ENCODE results near the gene UCP1.

Gene UCP1

DNA sequence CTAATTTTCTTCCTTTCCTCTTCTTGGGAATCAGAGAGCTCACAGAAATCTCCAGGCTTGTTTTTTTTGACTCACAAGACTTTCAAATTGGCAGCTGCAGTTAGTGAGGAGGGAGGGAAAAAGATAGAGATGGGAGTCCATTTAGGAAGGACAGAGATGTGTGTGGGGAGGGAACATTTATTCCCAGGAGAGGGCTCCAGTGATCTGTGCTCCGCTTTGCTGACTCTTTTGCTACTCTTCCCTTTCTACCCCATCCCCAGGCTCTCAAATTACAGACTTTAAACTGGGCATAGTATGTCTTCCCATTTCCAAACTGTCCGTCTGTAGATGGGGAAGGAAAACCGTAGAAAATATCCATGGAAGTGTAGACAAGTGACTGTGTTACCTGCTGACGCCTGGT, 39.1 kb upstream of the UCP1 start:
- no peak for DNase-seq (ENCODE audit: low read depth in 1 of 2, low spot score in 1 of 2)
- TF ChIP-seq, protein P1, sequence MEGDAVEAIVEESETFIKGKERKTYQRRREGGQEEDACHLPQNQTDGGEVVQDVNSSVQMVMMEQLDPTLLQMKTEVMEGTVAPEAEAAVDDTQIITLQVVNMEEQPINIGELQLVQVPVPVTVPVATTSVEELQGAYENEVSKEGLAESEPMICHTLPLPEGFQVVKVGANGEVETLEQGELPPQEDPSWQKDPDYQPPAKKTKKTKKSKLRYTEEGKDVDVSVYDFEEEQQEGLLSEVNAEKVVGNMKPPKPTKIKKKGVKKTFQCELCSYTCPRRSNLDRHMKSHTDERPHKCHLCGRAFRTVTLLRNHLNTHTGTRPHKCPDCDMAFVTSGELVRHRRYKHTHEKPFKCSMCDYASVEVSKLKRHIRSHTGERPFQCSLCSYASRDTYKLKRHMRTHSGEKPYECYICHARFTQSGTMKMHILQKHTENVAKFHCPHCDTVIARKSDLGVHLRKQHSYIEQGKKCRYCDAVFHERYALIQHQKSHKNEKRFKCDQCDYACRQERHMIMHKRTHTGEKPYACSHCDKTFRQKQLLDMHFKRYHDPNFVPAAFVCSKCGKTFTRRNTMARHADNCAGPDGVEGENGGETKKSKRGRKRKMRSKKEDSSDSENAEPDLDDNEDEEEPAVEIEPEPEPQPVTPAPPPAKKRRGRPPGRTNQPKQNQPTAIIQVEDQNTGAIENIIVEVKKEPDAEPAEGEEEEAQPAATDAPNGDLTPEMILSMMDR (IDR thresholded peaks at IDR 0.05; ENCODE audit: insufficient read depth, low read length) = no peak
- TF ChIP-seq SPI1 (IDR thresholded peaks at IDR 0.05; ENCODE audit: borderline replicate concordance, low read depth) (no peak), GABPA (IDR thresholded peaks at IDR 0.05; ENCODE audit: low read depth) (no peak), POLR2AphosphoS5 (IDR thresholded peaks at IDR 0.05; ENCODE audit: low read depth) (no peak)
- TF ChIP-seq, protein P2, sequence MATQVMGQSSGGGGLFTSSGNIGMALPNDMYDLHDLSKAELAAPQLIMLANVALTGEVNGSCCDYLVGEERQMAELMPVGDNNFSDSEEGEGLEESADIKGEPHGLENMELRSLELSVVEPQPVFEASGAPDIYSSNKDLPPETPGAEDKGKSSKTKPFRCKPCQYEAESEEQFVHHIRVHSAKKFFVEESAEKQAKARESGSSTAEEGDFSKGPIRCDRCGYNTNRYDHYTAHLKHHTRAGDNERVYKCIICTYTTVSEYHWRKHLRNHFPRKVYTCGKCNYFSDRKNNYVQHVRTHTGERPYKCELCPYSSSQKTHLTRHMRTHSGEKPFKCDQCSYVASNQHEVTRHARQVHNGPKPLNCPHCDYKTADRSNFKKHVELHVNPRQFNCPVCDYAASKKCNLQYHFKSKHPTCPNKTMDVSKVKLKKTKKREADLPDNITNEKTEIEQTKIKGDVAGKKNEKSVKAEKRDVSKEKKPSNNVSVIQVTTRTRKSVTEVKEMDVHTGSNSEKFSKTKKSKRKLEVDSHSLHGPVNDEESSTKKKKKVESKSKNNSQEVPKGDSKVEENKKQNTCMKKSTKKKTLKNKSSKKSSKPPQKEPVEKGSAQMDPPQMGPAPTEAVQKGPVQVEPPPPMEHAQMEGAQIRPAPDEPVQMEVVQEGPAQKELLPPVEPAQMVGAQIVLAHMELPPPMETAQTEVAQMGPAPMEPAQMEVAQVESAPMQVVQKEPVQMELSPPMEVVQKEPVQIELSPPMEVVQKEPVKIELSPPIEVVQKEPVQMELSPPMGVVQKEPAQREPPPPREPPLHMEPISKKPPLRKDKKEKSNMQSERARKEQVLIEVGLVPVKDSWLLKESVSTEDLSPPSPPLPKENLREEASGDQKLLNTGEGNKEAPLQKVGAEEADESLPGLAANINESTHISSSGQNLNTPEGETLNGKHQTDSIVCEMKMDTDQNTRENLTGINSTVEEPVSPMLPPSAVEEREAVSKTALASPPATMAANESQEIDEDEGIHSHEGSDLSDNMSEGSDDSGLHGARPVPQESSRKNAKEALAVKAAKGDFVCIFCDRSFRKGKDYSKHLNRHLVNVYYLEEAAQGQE (IDR thresholded peaks at IDR 0.05; ENCODE audit: insufficient replicate concordance, low read depth) = no peak
- H3K27me3 ChIP-seq (ENCODE audit: insufficient read depth, poor library complexity, severe bottlenecking) = no peaks in the 10 kb centered on the region
- no peak overlapping the region for H3K4me3 ChIP-seq (replicated peaks; ENCODE audit: insufficient read depth, low read length)
- H3K27ac ChIP-seq (replicated peaks) = no peak overlapping the region

DNA sequence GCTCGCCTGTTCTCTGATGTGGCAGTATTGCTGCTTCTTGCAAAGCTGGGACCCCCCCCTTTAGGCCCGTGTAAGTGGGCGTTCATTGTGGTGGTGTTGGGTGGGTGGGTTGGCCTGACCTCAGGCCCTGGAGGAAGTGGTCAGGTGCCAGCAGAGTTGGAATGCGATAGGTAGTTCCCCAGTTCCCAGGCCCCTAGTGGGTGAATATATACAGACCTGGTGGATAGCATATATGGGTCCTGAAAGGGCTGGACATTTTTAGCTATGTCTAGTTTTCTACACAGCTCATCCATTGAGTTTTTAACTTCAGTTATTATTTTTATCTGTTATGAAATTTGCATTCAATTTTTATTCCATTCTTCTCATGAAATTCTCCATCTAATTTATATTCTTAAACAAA, 35.8 kb upstream of the UCP1 start:
- no peak overlapping the region for H3K4me3 ChIP-seq (replicated peaks; ENCODE audit: insufficient read depth, low read length)
- no peaks in the 10 kb centered on the region for H3K27me3 ChIP-seq (ENCODE audit: insufficient read depth, poor library complexity, severe bottlenecking)
- DNase-seq (ENCODE audit: low read depth in 1 of 2, low spot score in 1 of 2) = no peak
- TF ChIP-seq SPI1 (IDR thresholded peaks at IDR 0.05; ENCODE audit: borderline replicate concordance, low read depth) = no peak
- TF ChIP-seq, protein P2 (IDR thresholded peaks at IDR 0.05; ENCODE audit: insufficient replicate concordance, low read depth) = no peak
- TF ChIP-seq, protein P1 (IDR thresholded peaks at IDR 0.05; ENCODE audit: insufficient read depth, low read length) = no peak
- TF ChIP-seq GABPA (IDR thresholded peaks at IDR 0.05; ENCODE audit: low read depth) = no peak
- no peak for TF ChIP-seq POLR2AphosphoS5 (IDR thresholded peaks at IDR 0.05; ENCODE audit: low read depth)
- H3K27ac ChIP-seq (replicated peaks) = no peak overlapping the region

DNA sequence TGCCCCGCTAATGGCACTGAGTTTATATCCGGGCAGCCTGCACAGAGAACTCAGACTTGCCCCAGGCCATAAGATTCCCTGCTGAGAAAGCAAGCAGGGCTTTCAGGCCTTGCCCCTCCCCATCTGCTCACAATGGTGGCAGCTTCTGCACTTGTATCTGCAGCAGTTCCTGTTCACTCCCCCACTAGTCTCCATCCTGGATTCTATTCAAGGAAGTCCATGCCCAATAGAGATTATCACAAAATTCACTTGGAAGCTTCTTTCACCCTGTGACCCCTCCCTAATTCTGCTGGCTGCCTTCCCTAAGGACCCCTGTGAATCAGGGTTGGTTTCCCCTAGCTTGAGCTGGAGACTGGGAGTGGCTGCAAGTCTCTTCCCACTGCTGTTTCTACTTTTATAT, 34.5 kb upstream of the UCP1 start:
- H3K27me3 ChIP-seq (ENCODE audit: insufficient read depth, poor library complexity, severe bottlenecking) = peaks cover 2% of the 10 kb centered on the region
- no peak overlapping the region for H3K4me3 ChIP-seq (replicated peaks; ENCODE audit: insufficient read depth, low read length)
- DNase-seq (ENCODE audit: low read depth in 1 of 2, low spot score in 1 of 2) = no peak
- TF ChIP-seq, protein P2 (IDR thresholded peaks at IDR 0.05; ENCODE audit: insufficient replicate concordance, low read depth) = no peak
- TF ChIP-seq GABPA (IDR thresholded peaks at IDR 0.05; ENCODE audit: low read depth) = no peak
- no peak for TF ChIP-seq POLR2AphosphoS5 (IDR thresholded peaks at IDR 0.05; ENCODE audit: low read depth)
- TF ChIP-seq, protein P1 (IDR thresholded peaks at IDR 0.05; ENCODE audit: insufficient read depth, low read length) = no peak
- no peak for TF ChIP-seq SPI1 (IDR thresholded peaks at IDR 0.05; ENCODE audit: borderline replicate concordance, low read depth)
- H3K27ac ChIP-seq (replicated peaks) = no peak overlapping the region

Data from HL-60 (cell line).